ENCODE results near the gene MARCKSL1.
"Not testable (repeated sequence)": the region's sequence is repeated elsewhere in the genome, so short reads cannot be mapped to it uniquely, and the experiment has no call there.

MARCKSL1 gene, protein sequence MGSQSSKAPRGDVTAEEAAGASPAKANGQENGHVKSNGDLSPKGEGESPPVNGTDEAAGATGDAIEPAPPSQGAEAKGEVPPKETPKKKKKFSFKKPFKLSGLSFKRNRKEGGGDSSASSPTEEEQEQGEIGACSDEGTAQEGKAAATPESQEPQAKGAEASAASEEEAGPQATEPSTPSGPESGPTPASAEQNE

DNA sequence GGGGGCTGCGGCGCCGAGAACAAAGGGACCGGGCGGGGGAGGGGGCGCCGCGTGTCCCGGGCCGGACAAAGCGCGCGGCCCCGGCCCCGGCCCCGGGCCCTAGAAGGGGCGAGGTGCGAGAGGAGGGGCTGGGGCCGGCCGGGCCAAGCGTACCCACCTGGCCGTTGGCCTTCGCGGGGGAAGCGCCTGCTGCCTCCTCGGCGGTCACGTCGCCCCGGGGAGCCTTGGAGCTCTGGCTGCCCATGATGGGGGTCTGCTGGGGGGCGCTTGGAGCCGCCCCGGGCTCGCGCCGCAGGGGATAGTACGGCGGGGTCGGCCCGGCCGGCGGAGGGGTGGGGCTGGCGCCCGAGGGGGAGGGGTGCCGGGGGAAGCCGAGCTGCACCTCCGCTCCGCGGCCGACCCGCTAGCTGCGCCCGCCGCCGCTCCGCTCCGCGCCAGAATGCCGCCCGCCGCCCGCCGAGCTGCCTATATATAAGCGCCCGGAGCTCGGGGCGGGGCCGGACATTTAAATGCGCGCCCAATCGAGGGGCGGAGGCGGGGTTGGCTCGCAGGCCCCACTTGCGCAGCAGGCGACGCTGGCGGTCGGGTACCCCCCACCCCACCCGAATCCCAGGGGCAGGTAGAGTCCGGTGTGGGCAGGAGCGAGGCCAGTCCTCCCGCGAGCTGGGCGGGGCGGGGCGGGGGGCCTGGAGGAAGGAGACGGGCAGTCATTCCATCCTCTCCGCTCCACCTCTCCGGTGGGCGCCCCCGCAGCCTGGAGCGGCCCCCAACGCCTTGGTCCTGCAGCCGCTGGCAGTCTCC, at the start of gene MARCKSL1:
Gene MARCKSL1, minus strand, starts transcription at position 444 of the 801 bp plus-strand sequence. Its CDS starts 200 bp downstream, at position 244.
- peak; percentile 87 for DNase-seq (ENCODE audit: low spot score)

DNA sequence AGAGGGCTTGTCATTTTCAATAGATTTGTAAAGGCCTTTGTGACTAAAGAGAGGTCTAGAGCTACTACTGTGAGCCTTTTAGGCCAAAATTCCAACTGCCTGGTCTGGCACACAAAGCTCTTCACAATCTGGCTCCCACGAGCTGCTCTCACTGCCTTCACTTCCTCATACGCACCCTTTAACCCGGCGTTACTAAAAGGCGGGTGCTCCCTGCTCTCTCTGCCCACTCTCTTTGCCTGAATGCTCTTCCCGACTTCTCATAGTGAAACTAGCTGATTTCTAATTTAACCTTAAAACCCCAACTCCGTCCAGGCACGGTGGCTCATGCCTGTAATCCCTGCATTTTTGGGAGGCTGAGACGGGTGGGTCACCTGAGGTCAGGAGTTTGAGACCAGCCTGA, 44.0 kb upstream of the MARCKSL1 start:
- no peak for DNase-seq (ENCODE audit: low spot score)

DNA sequence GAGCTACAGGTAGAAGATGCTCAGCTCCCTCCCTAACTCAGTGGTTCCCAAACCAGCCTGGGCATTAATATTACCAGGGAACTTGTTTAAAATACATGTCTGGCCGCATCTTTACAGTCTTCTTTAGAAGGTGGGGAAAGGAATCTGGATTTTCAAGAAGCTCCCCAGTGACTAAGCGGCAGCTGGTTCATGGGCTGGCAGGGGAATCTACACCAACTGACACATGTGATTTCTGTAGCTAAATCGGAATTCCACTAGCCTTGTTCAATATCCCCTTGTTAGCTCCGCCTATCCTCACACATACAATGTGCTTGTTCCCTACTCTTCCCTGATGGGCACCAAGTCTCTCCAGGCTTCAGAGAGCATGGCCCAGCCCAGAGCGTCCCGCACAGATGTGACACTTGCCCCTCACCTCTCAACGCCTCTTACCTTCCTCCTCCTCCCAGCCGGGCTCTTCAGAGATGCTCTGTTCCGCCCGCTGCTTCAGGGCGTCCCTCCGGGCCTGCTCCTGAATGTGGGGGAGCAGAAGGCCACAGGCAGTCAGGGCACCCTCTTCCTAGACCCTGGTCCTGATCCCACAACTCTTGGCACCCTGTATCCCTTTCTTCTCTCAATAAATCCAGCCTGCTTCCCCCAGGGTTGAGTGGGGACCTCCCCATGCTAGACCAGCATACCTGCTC, 41.6 kb upstream of the MARCKSL1 start:
- DNase-seq (ENCODE audit: low spot score) = no peak

DNA sequence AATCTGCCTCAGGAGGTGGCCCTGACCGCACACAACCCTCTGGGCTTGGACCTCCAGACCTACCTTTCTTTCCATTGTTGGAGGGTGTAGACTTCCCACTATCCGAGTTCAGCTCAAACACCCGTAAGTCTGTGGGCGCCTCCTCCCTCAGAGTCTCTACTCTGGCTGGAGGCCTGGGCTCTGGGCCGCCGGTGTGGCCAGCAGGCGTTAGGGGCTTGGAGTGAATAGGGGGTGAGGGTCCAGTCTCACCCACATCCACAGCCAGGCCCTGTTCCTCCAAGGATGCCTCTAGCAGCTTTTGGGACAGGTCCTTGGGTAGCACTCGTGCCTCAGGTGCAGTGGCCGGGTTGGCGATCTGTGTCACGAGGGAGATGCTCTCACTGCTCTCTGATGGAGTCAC, 40.2 kb upstream of the MARCKSL1 start:
- no peak for DNase-seq (ENCODE audit: low spot score)

DNA sequence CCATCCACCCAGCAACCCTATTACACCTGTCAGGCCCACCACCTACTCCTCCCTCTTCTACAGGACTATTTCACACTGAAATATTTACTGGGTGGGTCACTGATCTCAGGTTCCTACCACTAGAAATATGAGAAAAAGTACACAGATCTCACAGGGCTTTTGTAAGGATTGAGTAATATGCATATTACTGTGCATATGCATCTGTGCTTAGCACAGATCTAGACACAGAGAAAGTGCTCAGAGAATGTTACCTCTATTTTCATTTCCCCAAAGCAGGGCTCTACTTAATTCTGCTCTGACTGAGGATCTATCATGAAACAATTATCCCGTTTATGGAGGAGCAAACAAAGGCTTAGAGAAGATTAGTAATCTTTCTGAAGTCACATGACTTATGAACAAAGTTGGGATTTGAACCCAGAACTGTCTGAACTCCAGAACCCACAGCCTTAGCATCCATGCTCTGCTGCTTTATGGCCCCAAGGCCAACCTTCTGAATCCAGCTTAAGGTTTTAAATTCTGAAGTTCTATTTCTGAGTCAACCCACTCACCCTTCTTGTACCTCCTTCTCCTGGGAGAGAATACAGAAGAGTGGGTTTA, 38.1 kb upstream of the MARCKSL1 start:
- no peak for DNase-seq (ENCODE audit: low spot score)

DNA sequence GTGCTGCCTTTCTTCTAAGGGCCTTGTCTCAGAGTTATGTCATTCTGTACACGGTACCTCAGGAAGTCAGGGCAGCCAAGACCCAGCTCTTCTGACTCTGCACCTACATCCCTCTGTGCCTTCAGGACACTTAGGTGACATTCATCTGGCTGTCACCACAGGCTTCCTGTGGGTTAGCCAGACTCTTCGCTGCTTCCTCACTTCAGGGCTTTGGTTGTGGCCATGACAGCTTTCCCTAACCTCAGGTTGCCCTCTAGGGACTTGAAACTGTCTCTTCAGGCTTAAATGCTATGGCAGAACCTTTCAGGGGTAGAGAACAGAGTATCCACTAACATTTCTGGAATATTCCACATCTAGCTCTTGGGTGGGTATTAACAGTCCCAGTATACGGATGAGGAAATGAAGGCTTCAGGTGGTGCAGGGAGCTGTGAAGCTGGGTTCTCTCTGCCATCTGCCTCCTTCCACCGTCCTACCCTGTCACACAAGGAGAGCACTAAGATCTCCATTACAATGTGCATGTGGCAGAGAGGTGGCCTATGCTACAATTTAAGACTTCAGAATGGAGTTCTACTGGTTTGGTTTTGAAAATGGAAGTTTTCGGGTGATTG, 36.2 kb upstream of the MARCKSL1 start:
- peak; percentile 77 for DNase-seq (ENCODE audit: low spot score)

DNA sequence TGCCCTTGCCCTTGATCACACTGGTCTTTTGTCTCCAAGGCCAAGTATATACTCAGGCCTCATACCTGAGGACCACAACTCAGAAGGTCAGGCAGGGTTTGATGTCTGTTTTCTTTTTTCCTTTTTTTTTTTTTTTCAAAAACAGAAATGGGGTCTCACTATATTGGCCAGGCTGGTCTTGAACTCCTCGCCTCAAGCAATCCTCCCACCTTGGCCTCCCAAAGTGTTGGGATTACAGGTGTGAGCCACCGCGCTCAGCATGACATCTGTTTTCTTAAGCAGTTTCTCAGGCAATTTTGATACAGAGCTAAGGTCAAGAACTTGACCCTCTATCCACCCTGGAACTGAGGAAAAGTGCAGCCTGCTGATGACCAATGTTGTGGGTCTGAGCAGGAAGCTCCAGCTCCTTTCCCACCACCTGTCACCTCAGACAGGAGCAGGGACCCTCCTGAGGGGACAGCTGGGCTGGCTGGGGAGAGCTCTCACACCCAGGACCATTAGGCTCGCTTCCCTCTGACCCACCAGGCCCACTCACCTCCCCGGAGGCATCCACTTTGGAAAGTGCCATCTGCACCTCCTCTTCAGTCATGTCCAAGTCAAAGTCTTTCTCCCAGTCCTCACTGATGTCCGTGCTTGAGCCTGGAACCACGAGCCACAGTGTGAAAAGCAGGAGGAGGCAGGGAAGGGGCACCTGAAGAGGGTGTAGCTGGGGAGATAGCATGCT, 32.0 kb upstream of the MARCKSL1 start:
- DNase-seq (ENCODE audit: low spot score) = no peak

DNA sequence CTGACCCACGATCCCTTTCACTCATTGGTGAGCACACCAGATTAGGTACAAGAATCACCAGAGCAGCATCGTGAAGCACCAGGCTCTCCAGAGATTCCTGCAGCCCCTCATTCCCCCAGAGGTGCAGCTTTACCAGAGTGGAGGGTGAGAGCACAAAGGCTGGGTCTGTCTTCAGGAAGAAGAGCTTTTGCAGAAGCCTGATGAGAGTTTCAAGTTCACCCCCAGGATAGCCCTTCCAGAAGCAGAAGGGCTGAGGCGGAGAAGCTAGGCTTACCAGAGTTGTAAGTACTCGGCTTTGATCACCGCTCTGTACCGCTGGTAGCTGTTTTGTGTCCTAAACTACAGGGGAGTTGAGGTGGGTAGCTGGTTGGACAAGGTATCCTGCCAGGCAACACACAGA, 29.4 kb upstream of the MARCKSL1 start:
- no peak for DNase-seq (ENCODE audit: low spot score)

DNA sequence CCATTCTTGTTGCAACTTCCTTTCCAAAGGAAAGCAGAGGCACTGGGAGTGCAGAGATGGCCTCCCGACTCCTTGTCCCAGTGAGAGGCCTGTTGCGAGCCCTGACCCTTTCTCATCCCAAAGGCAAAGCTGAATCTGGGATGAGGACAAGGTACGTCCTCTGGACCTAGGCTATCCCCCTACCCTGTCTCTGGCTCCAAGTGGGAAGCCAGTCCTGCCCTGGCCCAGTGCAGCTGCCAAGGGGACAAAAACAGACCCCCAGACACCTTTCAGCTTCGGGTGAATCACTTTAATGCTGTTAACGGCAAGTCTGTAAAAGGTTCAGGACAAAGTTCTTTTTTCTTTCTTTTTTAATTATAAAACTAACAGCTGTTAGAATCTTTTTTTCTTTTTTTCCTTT, 28.8 kb upstream of the MARCKSL1 start:
- DNase-seq (ENCODE audit: low spot score) = no peak

DNA sequence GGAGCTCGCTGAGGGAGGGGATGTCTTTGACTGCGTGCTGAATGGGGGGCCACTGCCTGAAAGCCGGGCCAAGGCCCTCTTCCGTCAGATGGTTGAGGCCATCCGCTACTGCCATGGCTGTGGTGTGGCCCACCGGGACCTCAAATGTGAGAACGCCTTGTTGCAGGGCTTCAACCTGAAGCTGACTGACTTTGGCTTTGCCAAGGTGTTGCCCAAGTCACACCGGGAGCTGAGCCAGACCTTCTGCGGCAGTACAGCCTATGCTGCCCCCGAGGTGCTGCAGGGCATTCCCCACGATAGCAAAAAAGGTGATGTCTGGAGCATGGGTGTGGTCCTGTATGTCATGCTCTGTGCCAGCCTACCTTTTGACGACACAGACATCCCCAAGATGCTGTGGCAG, 27.7 kb upstream of the MARCKSL1 start:
- DNase-seq (ENCODE audit: low spot score) = no peak

DNA sequence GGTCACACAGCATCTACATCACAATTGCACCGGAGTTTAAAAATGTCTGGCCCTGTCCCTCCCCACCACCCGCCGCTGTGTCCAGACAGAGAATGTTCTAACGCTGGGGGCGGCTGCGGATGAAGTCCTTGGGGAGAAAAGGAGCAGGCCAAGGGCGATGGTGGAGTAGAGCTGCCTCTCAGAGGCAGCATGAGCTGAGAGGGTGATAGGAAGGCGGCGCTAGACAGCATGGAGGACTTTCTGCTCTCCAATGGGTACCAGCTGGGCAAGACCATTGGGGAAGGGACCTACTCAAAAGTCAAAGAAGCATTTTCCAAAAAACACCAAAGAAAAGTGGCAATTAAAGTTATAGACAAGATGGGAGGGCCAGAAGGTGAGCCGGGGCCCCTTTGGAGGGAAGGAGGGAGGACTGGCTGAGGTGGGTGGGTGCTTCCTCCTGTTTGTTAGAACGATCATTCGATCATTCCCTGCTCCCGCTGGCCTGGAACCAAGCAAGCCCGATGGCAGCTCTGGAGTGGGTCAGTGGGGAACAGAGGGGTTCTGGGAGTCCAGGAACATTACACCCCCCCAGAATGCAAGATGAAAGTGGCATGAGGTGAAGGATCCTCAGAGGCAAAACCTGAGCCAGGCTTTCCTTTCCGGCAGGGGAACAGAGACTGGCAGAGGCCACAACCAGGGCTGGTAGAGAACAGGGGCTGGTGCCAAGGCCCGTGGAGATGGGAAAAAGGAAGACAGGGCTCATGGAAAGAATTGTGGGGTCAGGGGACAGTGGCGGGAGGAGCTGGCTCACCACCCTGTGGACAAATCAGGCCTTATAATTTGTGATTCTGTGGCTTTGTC, 26.7 kb upstream of the MARCKSL1 start, which contains the start of the genes FAM229A and TSSK3:
Gene FAM229A, minus strand, starts transcription at position 12 of the 840 bp plus-strand sequence. CDS start 394 bp downstream, outside the sequence.
Gene TSSK3, plus strand, starts transcription at position 66 of the 840 bp plus-strand sequence. Its CDS starts 163 bp downstream, at position 229.
- DNase-seq (ENCODE audit: low spot score) = no peak

DNA sequence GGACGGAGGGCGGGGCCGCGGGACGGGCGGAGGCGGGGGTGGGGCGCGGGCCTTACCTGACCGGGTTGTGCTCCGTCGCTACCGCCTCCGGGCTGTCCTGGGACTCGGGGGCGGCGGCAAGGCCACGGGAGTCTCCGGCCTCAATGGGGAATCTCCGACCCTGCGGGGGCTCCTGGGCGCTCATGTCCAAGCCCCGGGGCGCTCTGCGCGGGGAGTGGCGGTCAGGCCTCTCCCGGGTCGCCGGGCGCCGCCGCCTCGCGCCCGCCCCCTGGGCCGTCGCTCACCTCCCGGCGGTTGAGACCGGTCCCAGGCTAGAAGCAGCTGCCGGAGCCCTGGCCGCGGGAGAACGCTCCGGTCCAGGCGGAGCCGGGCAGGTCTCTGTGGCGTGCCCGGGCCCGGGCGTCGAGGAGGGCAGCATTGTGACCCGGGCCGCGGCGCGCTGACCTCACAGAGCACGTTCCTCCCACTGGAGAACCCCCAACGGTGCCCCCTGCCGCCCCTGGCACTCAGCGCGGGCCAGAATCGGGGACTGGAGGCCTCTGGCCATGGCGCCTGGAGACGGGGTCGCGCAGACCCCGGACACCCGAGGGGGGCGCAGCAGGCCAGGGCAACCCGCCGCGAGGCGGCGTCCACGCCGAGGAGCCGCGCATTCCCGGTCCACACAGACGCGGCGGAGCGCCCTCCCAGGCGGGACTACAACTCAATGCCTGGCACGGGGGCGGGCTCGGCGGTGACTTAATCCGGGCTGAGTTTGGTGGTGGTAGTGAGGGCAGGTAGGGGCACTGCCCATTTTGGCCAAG, 25.8 kb upstream of the MARCKSL1 start:
- DNase-seq (ENCODE audit: low spot score) = no peak

DNA sequence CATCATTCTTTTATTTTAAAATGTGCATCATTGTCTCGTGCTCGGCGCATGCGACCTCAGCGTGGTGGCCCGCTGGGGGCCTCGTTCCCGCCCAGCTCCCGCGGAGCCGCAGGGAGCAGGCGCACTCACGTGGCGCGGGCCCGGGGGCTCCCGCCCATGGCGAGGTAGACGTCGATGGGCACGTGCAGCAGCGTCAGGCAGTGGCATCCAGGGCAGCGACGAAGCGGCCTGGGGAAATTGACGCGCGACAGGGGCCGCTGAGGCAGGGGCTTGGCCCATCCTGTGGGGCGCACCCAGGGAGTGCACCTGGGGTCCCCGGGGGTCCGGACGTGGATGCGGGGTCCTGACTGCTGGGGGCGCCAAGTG, 25.3 kb upstream of the MARCKSL1 start:
- no peak for DNase-seq (ENCODE audit: low spot score)

DNA sequence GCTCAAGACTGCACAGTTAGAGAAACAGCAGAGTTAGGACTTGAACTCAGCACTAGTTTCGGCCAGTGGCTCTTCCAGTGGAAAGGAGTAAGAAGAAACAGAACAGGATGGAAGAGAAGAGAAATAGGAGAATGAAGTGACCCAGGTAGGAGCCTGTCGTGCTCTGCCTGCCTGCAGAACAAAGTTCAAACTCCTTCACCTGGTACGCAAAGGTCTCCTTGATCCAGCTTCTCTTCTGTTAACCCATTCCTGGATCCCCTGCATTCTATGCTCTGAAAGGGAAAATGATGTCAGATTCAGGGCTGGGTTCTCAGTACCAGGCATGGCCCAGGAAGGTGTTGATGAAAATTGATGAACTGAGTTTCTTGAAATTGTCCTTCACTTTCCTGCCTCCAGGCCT, 22.4 kb upstream of the MARCKSL1 start:
- no peak for DNase-seq (ENCODE audit: low spot score)

DNA sequence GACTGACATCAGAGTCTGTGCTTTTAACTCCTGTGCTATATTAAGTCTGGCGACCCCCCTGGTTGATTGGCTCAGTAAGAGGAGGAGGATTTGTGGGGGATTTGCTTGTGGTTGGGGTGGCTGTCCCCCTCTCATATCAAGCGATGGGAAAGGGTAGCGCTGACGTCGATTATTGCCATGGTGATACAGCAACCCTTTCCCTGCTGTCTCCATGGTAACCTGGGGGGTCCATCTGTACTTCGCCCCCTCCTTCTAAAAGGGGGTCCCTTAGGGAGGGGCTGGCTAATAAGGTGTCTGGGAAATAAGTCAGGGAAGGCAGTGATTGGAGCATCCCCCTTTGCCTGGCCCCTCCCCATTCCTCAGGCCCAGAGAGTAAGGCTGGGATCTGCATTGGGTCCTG, 21.6 kb upstream of the MARCKSL1 start:
- DNase-seq (ENCODE audit: low spot score) = no peak

DNA sequence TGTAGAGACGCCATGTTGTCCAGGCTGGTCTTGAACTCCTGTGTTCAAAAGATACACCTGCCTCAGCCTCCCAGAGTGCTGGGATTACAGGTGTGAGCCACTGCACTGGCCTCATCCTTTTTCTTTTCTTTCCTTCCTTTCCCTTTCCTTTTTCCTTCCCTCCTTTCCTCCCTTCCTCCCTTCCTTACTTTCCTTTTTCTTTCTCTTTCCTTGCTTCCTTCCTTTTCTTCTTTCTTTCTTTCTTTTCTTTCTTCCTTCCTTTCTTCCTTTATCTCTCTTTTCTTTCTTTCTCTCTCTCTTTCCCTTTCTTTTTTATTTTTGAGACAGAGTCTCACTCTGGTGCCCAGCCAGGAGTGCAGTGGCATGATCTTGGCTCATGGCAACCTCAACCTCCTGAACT, 20.4 kb upstream of the MARCKSL1 start:
- no peak for DNase-seq (ENCODE audit: low spot score)

DNA sequence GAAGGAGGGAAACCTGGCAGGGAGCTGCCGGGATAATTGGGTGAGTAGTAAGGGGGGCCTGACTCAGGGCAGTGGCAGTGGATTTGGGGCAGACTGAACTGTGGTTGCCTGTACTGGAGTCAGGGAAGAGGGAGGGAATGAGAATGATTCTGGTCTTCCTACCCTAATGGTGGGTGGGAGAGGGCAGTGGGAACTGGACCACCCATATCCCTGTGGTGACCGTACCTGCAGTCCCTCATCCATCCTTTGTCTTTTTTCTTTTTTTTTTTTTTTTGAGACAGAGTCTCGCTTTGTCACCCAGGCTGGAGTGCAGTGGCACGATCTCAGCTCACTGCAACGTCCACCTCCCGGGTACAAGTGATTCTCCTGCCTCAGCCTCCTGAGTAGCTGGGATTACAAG, 19.7 kb upstream of the MARCKSL1 start:
- DNase-seq (ENCODE audit: low spot score) = not testable (repeated sequence)

DNA sequence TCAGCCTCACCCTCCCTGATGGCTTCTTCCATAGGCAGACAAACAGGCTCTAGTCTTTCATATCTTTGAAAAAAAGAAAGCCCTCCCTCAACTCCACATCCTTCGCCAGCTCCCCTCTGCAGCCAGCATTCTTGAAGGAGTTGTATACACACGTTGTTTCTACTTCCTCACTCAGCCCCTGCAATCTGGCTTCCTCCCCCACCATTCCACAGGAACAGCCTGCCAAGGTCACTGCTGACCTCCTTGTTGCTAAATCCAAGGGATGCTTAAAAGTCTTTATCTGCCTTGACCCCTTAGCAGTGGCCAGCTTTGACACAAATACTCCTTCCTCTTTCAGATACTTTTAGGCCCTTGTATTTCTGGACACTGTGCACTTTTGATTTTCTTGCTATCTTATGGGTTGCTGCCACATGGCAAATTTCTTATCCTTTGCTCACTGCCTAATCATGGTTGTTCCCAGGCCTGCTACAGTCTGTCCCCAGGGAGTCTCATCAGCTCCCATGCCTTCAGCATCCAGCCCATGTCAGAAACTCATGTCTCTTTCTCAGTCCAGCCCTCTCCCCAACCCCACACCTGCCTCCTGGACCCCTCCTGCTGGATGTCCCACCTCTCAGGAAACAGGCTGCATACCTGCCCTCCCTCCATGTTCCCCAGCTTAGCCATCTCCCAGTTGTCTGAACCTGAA, 18.0 kb upstream of the MARCKSL1 start:
- no peak for DNase-seq (ENCODE audit: low spot score)

DNA sequence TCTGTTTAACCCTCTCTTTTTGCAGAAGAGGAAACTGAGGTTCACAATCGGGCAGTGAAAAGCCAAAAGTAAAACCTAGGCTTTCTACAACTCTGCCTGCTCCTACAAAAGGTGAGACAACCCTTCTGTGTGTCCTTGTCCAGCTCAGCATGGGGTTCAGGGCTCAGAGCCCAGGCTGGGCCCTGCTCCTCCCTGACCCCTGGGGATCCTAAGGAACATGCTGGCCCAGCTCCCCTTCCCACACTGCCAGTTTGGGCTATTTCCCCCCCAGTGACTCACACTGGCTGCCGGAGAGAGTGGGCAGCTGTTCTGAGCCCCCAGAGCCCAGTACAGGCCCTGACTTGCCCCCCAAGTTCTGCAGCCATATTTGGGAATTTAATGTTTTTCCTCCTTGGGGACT, 17.4 kb upstream of the MARCKSL1 start:
- DNase-seq (ENCODE audit: low spot score) = no peak

Measured in CD4-positive, alpha-beta T cell treated with Interleukin-2 at 100 ng/mL for 4 hours (primary cell).